GM18508 (cell line): ENCODE results near the gene ATXN1.
"Not testable (repeated sequence)": the region's sequence is repeated elsewhere in the genome, so short reads cannot be mapped to it uniquely, and the experiment has no call there.

ENCODE experiments used
- ATAC-seq: cut with Tn5 transposase; IDR thresholded peaks from one replicate; pipeline ENCODE4 v1.9.1; 2021; ENCODE audit warnings: moderate number of reproducible peaks; ENCODE audit not compliant: insufficient read depth, unreplicated experiment

Gene ATXN1

DNA sequence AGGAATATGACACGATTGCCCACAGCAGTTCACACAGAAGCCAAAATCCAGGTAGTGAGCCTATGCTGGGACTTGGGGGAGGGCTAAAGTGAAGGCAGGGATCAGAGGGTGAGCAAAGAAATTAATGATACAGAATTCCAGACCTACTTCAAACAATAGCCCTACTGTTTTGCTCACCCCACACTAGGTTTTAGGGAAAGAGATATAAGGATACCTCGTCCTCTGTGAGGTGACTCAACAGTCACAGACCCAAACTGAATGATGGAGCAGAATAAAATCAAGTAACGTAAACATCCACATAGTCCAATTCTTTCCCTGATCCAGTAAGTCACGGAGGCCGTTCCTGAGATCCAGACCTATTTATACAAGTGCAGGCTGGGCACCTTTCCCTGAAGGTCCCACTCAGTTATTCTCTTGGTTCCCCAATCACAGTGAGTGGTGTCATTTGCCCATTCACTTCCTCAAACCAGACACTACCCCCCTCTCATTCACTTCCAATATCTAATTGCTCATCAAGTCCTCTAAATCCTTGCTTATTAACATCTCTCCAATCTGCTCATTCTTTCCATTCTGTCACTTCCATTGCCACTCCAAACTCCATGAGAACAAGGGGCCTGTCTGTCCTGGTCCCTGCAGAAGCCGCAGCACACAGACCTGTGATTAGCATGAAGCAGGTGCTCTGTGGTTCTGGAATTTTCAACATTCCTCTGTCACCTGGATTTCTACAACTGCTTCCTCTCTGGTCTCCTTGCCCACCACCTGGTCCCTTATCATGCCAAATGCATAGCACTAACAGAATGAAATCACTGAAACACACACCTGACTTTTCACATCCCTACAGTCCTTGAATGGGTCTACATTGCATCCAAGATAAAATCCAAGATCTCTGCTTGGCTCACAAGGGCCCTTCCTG, 55.9 kb downstream of the ATXN1 start:
- no peak for ATAC-seq

DNA sequence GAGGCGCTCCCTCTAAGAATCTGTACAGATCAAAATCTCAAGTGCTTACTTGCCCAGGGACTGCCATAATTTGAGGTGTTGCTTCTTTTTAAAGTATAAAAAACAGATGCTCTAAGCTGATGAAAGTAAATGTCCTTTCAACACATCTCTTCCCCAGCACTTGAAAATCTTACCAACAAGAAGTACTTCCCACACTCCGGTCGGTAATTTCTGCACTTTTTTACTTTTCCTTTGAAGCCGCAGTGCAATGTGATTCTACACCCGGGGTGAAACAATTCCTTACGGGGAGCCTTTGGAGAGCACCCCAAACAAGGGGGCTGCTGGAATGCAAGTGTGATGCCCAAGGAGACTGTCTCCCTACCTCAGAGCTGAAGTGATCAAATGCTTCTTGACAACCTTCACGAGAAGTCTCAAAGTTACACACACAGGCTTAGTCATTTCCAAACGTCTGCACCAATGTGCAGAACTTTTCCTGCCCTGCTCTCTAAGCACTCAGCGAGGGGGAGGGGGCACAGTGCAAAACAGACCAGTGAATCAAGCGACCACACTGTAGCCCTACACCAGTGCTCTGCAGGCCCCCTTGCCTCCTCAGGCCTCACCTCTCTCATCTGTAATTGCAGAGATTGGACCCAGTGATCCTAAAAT, 56.7 kb downstream of the ATXN1 start:
- ATAC-seq: no peak

DNA sequence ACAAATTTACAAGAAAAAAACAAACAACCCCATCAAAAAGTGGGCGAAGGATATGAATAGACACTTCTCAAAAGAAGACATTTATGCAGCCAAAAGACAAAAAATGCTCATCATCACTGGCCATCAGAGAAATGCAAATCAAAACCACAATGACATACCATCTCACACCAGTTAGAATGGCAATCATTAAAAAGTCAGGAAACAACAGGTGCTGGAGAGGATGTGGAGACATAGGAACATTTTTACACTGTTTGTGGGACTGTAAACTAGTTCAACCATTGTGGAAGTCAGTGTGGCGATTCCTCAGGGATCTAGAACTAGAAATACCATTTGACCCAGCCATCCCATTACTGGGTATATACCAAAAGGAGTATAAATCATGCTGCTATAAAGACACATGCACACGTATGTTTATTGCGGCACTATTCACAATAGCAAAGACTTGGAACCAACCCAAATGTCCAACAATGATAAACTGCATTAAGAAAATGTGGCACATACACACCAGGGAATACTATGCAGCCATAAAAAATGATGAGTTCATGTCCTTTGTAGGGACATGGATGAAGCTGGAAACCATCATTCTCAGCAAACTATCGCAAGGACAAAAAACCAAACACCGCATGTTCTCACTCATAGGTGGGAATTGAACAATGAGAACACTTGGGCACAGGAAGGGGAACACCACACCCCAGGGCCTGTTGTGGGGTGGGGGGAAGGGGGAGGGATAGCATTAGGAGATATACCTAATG, 58.5 kb downstream of the ATXN1 start:
- not testable (repeated sequence) for ATAC-seq

DNA sequence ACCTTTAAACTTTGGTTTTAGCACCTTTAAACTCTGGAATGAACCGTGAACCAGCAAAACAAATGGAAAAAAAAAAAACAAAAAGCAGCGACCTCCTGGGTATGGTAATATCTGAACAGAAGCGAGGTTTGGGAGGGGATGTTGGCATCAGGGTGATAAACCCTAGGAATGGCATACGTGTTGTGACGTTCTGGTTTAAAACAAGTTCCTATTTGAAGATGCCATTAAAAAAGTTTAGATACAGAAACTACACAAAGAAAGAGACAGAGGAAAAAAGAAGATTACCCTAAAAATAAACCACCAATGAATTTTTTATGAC, 60.4 kb downstream of the ATXN1 start:
- no peak for ATAC-seq

DNA sequence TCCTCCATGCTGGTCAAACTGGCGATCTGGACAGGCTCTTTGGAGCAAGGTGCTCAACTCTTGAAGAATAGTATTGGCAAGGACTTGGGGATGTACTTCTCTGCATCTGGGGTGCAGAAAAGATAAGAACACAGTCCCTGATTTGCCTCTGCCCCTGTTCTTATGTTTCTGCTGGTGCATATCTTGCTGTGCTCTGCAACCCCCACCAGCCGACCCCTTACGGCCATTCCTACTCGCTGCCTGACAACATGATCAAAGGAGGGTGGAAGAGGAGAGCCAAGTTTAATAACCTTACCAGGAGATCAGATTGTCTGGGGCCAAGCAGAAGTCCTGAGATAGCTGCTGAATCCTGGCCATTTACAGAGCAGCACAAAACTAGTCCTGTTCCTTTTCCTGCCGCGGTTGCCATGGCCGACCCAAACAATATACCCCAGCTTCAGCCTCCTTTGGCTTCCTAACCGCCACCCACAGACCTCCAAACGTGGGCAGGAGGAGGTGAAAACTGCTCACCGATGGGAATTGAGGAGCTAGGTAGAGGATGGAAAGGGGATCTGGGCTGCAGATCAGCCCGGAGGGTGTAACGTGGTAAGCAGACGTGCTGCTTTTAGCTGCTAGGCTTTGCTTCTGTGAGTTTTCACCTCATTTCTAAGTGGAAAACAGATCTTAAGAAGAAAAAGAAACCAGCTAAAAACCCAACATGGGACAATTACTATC, 60.9 kb downstream of the ATXN1 start:
- ATAC-seq: no peak

DNA sequence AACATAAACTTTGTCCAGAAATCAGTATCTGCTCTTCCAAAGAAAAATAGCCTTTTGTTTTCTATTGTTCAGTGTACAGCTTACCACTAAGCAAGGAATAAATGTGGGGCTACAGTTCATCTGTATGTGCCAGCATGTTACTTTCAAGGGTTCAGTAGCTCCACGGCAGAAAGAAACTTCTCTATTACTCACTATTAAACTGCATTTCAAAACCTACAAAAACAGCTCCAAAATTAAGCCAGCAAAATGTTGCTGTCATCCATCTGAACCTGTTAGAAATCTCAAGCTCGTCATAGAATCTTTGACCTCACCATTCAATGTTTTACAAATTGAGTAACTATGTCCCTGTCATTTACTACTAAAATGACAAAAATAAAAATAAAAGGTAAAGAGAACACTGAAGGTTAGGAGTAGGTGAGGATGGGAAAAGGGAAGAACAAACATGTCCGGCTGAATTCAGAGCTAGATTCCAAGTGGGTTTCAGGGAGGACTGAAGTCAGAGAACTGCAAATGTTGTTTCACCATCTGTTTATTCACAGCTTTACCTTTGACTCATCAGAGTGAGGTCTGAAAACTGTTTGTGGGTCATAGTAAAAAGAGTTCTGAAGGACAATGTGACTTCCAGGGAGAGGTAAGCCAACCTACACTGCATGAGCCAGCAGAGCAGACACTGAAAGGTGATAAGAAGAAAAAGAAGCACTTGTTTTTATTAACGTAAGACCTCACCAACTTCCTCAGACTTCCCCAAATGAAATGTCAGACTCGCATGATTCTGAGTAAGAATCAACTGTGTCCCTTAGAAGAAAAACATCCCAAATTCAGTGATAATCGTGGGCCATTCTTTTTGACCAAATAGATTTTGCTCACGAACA, 62.0 kb downstream of the ATXN1 start:
- no peak for ATAC-seq

DNA sequence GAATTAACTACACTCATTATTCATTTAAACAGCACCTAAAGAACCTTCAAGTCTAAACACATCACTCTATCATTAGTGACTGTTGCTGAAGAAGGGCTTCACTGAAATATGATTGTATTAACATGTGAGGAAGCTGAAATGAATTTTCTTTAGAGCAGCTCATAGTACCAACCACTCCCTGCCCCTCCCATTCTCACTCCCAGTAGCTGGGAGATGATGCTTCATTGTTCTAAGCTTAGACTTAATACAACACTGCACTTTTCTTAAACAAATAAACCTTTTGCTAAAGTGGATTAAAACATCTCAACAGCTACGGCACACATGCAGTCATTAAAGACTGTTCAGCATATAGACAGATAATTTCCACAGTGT, 63.1 kb downstream of the ATXN1 start:
- ATAC-seq: no peak

DNA sequence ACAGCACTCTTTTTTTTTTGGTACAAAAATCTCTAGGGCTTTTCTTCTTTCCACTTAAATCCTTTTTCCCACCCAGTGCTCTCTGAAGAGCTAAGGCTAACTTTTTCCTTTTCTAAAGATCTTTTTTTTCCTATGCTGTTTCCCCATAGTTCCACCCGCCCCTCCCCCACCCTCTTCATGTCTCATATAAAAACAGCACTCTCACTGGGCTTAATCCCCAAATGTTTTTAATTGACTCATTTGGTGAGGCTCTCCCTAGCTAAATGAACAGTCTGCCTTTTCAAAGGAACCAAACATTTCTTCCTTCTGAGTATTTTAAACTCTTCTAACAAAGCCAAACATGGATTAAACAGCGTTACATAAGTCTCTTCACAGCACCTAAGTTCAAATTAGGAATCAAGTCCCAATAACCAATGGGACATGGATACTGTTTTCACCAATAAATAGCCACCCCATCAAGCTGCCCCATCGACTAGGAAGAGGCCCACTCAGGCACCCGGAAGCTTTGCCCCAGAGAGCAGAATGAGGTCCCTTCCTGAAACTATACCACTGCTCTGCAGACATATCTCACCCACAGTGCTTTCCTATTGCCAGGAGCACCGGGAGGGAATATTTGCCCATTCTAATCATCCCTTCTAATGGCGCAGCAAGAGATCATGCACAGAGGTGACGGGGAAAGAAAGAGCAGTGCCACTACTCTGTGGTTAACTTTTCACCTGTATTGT, 63.7 kb downstream of the ATXN1 start:
- ATAC-seq: no peak

DNA sequence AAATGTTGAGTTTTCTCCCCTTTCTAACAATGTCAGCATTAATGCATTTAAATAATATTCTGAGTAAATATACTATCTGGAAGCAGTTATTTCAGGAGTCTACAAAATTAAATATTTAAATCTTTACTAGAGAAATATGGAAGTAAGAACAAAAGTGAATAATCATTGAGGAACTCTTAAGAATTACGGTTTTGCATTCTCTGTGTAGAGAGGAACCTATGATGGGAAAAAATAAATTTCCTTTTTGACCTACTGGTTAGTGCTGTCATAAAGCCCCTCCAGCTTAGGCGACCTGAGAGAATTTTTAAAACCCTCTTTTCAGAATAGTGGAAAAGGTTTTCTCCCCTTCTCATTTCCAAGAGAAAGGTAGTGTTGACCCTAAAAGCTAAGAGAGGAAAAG, 64.8 kb downstream of the ATXN1 start:
- no peak for ATAC-seq

DNA sequence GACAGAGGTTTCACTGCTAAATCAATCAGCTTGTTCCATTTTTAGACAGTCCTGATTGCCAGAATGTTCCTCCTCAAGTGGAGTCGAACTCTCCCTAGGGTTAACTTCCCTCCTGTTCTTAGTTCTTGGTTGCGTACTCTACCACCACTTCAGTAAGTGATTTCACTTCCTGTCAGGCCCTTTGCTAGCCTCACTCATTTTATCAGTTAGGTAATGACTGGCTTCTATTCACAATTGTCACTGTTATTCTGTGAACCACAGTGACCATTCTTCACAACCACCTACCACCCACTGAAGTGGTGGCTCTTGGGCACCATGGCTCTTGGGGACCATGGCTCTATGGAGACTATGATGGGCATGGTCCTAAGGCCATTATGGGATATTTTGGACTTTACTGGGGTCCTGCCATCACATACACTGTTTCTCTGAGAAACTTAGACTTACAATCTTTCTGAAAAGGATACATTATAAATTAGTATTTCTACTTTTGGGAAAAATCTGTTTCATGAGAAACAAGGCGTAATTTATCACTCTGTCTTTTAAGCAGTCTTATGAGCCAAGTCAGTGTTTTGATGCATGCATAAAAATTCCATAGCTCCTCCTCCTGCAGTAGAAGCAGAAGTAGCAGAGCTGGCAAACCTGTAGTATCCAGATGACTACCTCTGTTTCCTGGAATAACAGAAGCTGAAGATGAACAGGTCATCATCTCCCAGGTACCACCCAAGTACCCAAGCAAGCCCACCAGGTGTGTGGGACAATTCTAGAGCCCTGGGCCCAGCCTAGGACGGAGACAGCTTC, 66.3 kb downstream of the ATXN1 start:
- no peak for ATAC-seq

DNA sequence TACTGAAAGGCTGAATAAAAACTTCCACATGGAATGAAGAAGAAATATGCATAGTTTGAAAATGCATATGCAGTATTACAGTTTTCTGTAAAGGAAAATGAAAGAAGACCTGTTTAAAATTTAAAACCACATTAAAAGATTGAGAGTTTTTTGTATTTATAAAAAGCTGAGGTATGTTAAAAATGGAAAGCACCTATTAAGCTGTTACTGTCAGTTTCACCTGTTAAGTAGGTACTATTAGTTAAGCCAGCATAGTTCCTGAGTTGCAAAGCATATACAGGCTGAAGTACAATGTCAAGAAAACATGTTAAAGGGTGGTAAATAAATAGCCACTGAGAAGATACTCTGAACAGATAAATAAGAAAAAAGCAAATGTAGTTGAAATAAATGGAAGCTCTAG, 69.9 kb downstream of the ATXN1 start:
- ATAC-seq: no peak

DNA sequence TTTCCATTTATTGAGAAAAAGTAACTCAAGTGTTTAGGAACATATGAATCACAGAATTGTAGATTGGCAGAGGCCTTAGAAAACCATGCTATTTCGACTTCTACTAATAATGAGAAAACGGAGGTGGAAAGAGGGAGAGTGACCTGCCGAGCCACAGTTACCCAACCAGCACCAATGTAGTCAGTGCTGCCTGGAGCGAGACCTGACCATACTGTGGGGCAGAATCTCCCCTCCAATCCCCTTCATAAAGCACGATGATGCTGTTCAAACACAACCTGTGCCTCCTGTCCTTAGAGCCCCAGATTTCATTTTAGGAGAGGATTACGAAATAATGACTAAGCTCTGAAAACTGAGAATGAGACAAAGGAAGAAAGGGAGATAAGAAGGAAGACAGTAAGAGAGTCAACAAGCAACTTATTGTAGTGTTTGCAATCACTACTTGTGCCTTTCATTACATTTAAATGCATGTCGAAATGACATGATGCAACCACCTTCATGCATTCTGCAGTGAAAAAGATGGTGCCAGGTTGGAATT, 70.6 kb downstream of the ATXN1 start:
- ATAC-seq: peak; percentile 57

DNA sequence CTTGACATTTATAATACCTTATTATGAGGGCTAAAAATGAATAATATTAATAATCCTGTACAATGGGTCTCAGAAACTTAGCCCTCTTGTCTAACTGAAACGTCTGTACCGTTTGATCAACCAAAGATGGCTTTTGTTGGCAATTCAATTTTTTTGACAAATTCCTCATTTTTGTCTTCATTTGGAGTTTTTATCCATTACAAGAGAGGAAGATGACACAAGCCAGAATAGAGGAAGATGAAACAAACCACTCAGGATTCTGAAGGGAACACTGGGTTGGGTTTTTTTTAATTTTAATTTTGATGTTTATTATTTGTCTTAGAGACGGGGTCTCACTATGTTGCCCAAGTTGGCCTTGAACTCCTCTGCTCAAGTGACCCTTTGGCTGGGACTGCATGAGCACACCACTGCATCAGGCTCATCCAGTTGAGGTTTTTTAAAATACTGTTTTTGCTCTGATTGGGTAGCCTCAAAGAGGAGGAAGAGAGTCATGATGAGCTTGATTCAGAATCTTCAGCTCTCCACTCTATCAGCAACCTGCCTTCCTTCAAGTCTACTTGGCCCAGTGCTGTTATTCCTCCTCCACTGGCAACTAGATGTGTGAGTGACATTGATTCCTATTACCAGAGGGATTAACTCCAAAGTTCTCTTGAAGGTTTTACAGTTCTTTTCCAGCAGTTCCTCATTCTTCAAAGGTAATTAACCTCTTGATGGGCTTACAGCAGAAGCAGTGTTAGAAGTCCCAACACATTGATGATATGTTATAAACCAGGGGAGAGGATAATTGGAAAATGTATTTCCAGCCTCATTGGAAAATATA, 71.3 kb downstream of the ATXN1 start:
- no peak for ATAC-seq

DNA sequence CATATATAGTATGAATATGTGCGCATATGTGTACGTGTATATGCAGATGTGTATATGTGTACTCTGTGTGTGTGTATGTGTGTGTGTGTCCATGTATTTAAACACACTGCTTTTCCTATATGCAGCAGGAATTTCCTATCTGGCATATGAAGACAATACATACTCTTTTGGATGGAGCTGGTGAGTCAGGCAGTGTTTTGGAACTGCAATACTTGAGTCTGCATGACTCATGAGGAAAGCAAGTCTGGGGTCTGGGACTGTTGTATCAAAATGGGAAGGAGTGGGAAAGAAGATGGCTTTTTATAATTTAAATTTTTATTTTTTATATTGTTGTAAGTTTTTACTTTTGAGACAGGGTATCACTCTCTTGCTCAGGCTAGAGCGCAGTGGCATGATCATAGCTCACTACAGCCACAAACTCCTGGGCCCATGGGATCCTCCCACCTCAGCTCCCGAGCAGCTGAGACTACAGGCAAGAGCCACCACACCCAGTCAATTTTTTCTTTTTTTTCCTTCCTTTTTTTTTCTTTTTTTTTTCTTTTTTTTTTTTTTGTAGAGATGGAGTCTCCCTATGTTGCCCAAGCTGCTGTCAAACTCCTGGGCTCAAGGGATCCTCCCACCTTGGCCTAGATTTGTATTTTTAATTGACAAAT, 72.2 kb downstream of the ATXN1 start:
- ATAC-seq: no peak

DNA sequence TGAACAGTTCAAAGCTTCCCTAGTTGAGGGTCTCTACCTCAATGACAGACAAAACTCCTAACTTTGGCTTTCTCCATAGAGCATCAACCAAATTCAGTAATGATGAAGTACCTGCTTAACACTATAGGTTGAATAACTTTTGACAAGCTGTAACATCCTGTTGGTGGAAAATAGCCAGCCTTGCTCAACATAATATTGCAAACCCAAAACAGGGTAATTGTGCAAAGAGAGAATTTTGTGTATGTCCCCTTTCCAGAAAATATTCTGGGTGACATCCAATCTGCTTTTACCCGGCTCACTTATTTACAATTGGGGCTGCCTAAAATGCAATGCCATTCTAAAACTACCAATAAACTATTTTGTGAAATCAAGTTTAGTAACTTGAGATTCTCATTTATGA, 72.8 kb downstream of the ATXN1 start:
- no peak for ATAC-seq

DNA sequence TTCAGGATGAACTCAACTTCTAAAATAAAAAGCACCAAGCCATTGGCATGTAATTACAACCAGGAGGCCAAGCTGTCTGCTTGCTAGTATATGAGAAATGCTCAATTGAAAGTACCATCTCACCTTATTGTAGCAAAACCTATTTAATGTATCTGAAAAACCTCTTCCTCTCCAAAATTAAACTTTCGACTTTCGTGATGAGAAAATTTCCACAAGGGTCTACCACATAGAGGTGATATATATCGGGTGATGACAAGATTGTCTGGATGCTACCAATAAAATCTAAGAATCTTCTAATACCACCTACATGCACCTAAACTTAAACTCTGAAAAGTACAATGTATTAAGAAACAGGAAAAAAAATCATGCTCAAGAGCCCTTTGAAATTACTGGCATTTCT, 74.2 kb downstream of the ATXN1 start:
- ATAC-seq: no peak
